Activated CD8-positive, alpha-beta T cell treated with anti-CD3 and anti-CD28 coated beads, Interleukin-2, amount 10 ng/mL, durations not matched to agents 7 days and 5 days (primary cell): ENCODE results near the gene YIF1A. TPM values are rescaled to one million over a fixed set of nuclear protein-coding genes. Genes with fewer than 3 reads are reported as not detected.
"Not testable (repeated sequence)": the region's sequence is repeated elsewhere in the genome, so short reads cannot be mapped to it uniquely, and the experiment has no call there.

ENCODE experiments used
- ATAC-seq: fragments of 150-1000 bp; cut with Tn5 transposase; one replicate; pipeline ENCODE4 v1.10.0; 2021; ENCODE audit warnings: moderate library complexity
- CTCF ChIA-PET: fragments of 350-600 bp; sonication (Branson Sonifier 250); formaldehyde crosslinking; loops from one replicate; lab custom pipeline; 2021; ENCODE audit warnings: antibody characterized with exemption; lab: Charles Lee
- POLR2A ChIA-PET: fragments of 350-600 bp; sonication (Branson Sonifier 250); formaldehyde crosslinking; loops from one replicate; lab custom pipeline; 2021; ENCODE audit warnings: antibody characterized with exemption; lab: Charles Lee
- DNase-seq: peaks from one replicate; pipeline ENCODE4 v3.0.0-alpha.2; 2020
- H3K27ac Mint-ChIP-seq: one replicate; pipeline ENCODE4 v1.8.0; 2021; ENCODE audit warnings: mild to moderate bottlenecking, mixed read lengths
- H3K27me3 Mint-ChIP-seq: one replicate; pipeline ENCODE4 v1.8.0; 2021; ENCODE audit warnings: low read depth, mixed read lengths
- H3K36me3 Mint-ChIP-seq: one replicate; pipeline ENCODE4 v1.8.0; 2021; ENCODE audit warnings: low read depth, mixed read lengths
- H3K4me1 Mint-ChIP-seq: one replicate; pipeline ENCODE4 v1.8.0; 2021; ENCODE audit warnings: low read depth, mixed read lengths
- H3K4me3 Mint-ChIP-seq: one replicate; pipeline ENCODE4 v1.8.0; 2021; ENCODE audit warnings: mild to moderate bottlenecking, mixed read lengths
- H3K9me3 Mint-ChIP-seq: one replicate; pipeline ENCODE4 v1.8.0; 2022; ENCODE audit warnings: mixed read lengths; ENCODE audit not compliant: insufficient read depth
- total RNA-seq, 2 experiments: library from RNA; stranded (reverse); gene quantifications; one replicate each; pipeline ENCODE4 v1.2.3, GENCODE V29; 2021

The YIF1A gene
- total RNA-seq, 2 experiments from 2014 or later: 46.6 to 58.6 TPM

GRCh38 chr11:66276619-66277018, 12.3 kb downstream of the YIF1A start:
- Mint-ChIP-seq H3K4me1 (peaks cover 45% of the 10 kb centered on the region), H3K36me3 (peaks cover 38% of the 10 kb centered on the region), H3K27ac (peak overlapping the region; percentile 16), H3K4me3 (peak overlapping the region; percentile 8)
- not testable (repeated sequence) for H3K27me3 Mint-ChIP-seq, DNase-seq, ATAC-seq, H3K9me3 Mint-ChIP-seq
- ChIA-PET POLR2A (interaction anchor here (1.1 to 1.4 kb wide), 2 partner anchors 11 to 13 kb away, joined by 3 to 5 read pairs; partner anchors contain the start of gene YIF1A), CTCF (interaction anchor here (1.3 kb wide), 1 partner anchor 13 kb away, joined by 3 read pairs; the partner anchor contains the start of gene YIF1A)

GRCh38 chr11:66275984-66276612, 12.8 kb downstream of the YIF1A start:
- ChIA-PET POLR2A (no interaction called here), CTCF (no interaction called here)
- no peak overlapping the region for H3K27ac Mint-ChIP-seq

GRCh38 chr11:66275396-66275795, 13.5 kb downstream of the YIF1A start:
- Mint-ChIP-seq H3K36me3 (peaks cover 44% of the 10 kb centered on the region), H3K27me3 (peaks cover 7% of the 10 kb centered on the region), H3K27ac (no peak overlapping the region), H3K9me3 (no peaks in the 10 kb centered on the region), H3K4me3 (no peak overlapping the region), H3K4me1 (peaks cover 42% of the 10 kb centered on the region)
- ATAC-seq (no peak), DNase-seq (no peak)
- POLR2A ChIA-PET: interaction anchor here (0.9 kb wide), 1 partner anchor 166 kb away, joined by 3 read pairs; no protein-coding TSS in a partner anchor
- CTCF ChIA-PET: no interaction called here

More at GRCh38 chr11:66275984-66276612, 12.8 kb downstream of the YIF1A start:
- peaks cover 39% of the 10 kb centered on the region for H3K36me3 Mint-ChIP-seq
- no peak overlapping the region for H3K4me3 Mint-ChIP-seq
- no peak for ATAC-seq
- peaks cover 7% of the 10 kb centered on the region for H3K27me3 Mint-ChIP-seq
- no peaks in the 10 kb centered on the region for H3K9me3 Mint-ChIP-seq
- no peak for DNase-seq
- H3K4me1 Mint-ChIP-seq: peaks cover 40% of the 10 kb centered on the region

DNA sequence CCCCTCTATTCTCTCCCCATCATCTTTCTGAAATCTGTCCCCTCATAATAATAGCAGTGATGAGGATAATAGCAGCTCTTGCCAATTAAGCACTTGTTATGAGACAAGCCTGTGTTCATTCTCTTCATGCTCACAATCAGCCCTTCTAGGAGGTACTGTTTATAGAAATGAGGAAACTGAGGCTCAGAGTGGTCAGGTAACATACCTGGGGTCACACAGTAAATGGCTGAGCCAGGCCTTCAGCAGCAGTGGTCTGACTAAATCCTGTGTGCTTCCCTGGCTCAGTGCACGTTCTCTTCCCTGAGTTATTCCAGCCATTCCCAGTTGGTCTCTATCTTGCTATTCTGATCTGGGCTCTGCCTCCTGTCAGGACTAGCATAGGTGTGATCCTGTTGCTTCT, 14.7 kb downstream of the YIF1A start:
- POLR2A ChIA-PET: no interaction called here
- Mint-ChIP-seq H3K27me3 (peaks cover 3% of the 10 kb centered on the region), H3K4me1 (peaks cover 51% of the 10 kb centered on the region), H3K9me3 (no peaks in the 10 kb centered on the region), H3K36me3 (peaks cover 52% of the 10 kb centered on the region), H3K4me3 (no peak overlapping the region), H3K27ac (no peak overlapping the region)
- ATAC-seq (no peak), DNase-seq (no peak)
- CTCF ChIA-PET: interaction anchor here (1.0 kb wide), 1 partner anchor 8 kb away, joined by 4 read pairs; no protein-coding TSS in a partner anchor

DNA sequence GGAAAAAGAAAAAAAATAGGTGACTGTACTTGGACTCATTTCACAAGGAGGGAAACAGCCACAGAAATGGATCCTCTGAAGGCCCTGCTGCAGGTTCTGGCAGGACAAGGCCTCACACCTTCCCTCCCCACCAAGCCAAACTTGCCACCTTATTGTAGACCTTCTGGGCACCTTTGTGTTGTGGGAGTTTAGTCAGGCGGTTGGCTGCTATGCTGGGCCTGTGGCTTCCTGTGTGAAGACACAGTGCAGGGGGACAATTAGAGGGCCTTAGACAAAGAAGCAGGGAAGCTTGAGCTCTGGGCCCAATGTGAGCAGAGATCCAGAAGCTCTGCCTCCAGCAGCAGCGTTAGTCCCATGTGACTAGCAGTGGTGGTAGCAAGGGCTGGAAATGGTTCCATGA, 16.3 kb downstream of the YIF1A start:
- peaks cover 54% of the 10 kb centered on the region for H3K36me3 Mint-ChIP-seq
- ATAC-seq (no peak), DNase-seq (peak; percentile 50)
- H3K9me3 Mint-ChIP-seq: no peaks in the 10 kb centered on the region
- POLR2A ChIA-PET: interaction anchor here (0.9 to 3.0 kb wide), 2 partner anchors 9 to 40 kb away, joined by 3 to 16 read pairs; no protein-coding TSS in a partner anchor
- H3K4me1 Mint-ChIP-seq: peaks cover 50% of the 10 kb centered on the region
- H3K27ac Mint-ChIP-seq: peak overlapping the region; percentile 62
- H3K27me3 Mint-ChIP-seq: no peaks in the 10 kb centered on the region
- H3K4me3 Mint-ChIP-seq: peak overlapping the region; percentile 34
- CTCF ChIA-PET: interaction anchor here (0.7 to 6.6 kb wide), 5 partner anchors 9 to 166 kb away, joined by 3 to 64 read pairs (median 3); partner anchors contain the start of gene MRPL11

- ATAC-seq (no peak), DNase-seq (no peak)
- H3K4me1 Mint-ChIP-seq: peaks cover 49% of the 10 kb centered on the region
Measured at GRCh38 chr11:66271816-66272215, 17.1 kb downstream of the YIF1A start.

GRCh38 chr11:66268952-66269905, 19.7 kb downstream of the YIF1A start:
- Mint-ChIP-seq H3K4me1 (peaks cover 52% of the 10 kb centered on the region), H3K4me3 (peak overlapping the region; percentile 84), H3K36me3 (peaks cover 51% of the 10 kb centered on the region), H3K27me3 (no peaks in the 10 kb centered on the region), H3K9me3 (no peaks in the 10 kb centered on the region), H3K27ac (peak overlapping the region; percentile 98)
- DNase-seq (peak; percentile 38), ATAC-seq (no peak)
- ChIA-PET CTCF (interaction anchor here (1.1 to 6.6 kb wide), 4 partner anchors 12 to 49 kb away, joined by 3 to 64 read pairs (median 3); no protein-coding TSS in a partner anchor), POLR2A (interaction anchor here (0.5 to 1.8 kb wide), 3 partner anchors 20 to 234 kb away, joined by 3 to 5 read pairs (median 3); partner anchors contain the start of gene YIF1A)

More at GRCh38 chr11:66271816-66272215, 17.1 kb downstream of the YIF1A start:
- H3K36me3 Mint-ChIP-seq: peaks cover 59% of the 10 kb centered on the region
- H3K9me3 Mint-ChIP-seq: no peaks in the 10 kb centered on the region
- H3K4me3 Mint-ChIP-seq: no peak overlapping the region
- ChIA-PET POLR2A (interaction anchor here (0.7 to 3.0 kb wide), 3 partner anchors 10 to 201 kb away, joined by 3 to 16 read pairs (median 5); no protein-coding TSS in a partner anchor), CTCF (interaction anchor here (0.6 to 6.6 kb wide), 4 partner anchors 10 to 382 kb away, joined by 3 to 64 read pairs (median 3); no protein-coding TSS in a partner anchor)
- no peaks in the 10 kb centered on the region for H3K27me3 Mint-ChIP-seq
- no peak overlapping the region for H3K27ac Mint-ChIP-seq

GRCh38 chr11:66268244-66268951, 20.5 kb downstream of the YIF1A start, which contains the start of gene RAB1B:
TSS of gene RAB1B (plus strand) at chr11:66268639. CDS start at chr11:66268680, 41 bp downstream.
- peaks cover 49% of the 10 kb centered on the region for H3K4me1 Mint-ChIP-seq
- peak within 1 kb of the TSS; percentile 98 for H3K27ac Mint-ChIP-seq
- peak; percentile 86 for ATAC-seq
- ChIA-PET POLR2A (interaction anchor here (0.5 to 1.8 kb wide), 13 partner anchors 10 to 397 kb away, joined by 3 to 15 read pairs (median 3); partner anchors contain the start of genes RBM14 and YIF1A), CTCF (interaction anchor here (1.0 to 6.6 kb wide), 7 partner anchors 13 to 409 kb away, joined by 3 to 64 read pairs (median 3); partner anchors contain the start of gene MUS81)
- H3K27me3 Mint-ChIP-seq: no peaks in the 10 kb centered on the region
- peaks cover 51% of the 10 kb centered on the region for H3K36me3 Mint-ChIP-seq
- no peaks in the 10 kb centered on the region for H3K9me3 Mint-ChIP-seq
- peak within 1 kb of the TSS; percentile 84 for H3K4me3 Mint-ChIP-seq
- peak; percentile 100 for DNase-seq

GRCh38 chr11:66267379-66268243, 21.3 kb downstream of the YIF1A start:
- Mint-ChIP-seq H3K9me3 (no peaks in the 10 kb centered on the region), H3K36me3 (peaks cover 50% of the 10 kb centered on the region)

More at GRCh38 chr11:66267379-66268243, 21.3 kb downstream of the YIF1A start:
- ChIA-PET CTCF (interaction anchor here (0.6 to 6.6 kb wide), 9 partner anchors 14 to 1534 kb away, joined by 3 to 64 read pairs (median 3); partner anchors contain the start of gene MUS81), POLR2A (interaction anchor here (0.6 to 1.8 kb wide), 12 partner anchors 11 to 396 kb away, joined by 3 to 15 read pairs (median 4); partner anchors contain the start of genes RBM14 and YIF1A)
- peaks cover 42% of the 10 kb centered on the region for H3K4me1 Mint-ChIP-seq
- peak; percentile 90 for DNase-seq
- H3K27ac Mint-ChIP-seq: peak overlapping the region; percentile 98
- ATAC-seq: peak; percentile 65
- H3K27me3 Mint-ChIP-seq: no peaks in the 10 kb centered on the region
- H3K4me3 Mint-ChIP-seq: peak overlapping the region; percentile 84
